ENCODE measurements around the gene HPCAL1. TPM values are rescaled to one million over a fixed set of nuclear protein-coding genes. Genes with fewer than 3 reads are reported as not detected.

Gene HPCAL1
- total and polyA plus RNA-seq, 2 of the 4 experiments (the other 2 are of a cell fraction) = 8.2 to 33.7 TPM

DNA sequence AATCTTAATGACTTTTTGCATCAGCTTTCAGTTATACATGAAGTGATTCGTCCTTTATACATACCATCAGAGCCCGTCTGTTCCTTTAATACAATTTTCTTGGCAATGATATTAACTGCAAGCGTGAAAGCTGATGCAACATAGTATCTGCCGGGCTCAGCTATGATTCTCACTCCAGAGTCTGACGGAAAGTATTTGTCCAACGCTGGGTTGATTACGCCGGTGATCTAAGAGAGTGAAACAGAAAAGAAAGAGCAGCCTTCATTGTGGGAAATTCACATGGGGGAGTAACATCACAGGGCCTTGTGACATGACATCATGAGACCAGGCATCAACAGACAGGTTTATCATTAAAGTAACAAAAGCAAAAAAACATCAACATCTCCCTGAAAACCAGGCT lies 139.2 kb downstream of the HPCAL1 start:
- no peak overlapping the region for H3K27ac ChIP-seq (ENCODE audit: insufficient read depth, low read length)
- H2AK9ac ChIP-seq (replicated peaks; ENCODE audit: low read depth, low read length, poor library complexity) = no peak overlapping the region
- CTCF ChIA-PET = no interaction called here
- no peak overlapping the region for H2BK15ac ChIP-seq (ENCODE audit: low read depth, low read length)
- no peaks in the 10 kb centered on the region for H3K27me3 ChIP-seq (ENCODE audit: control insufficient read depth, insufficient read depth, low read length)
- H3K18ac ChIP-seq (ENCODE audit: low read depth, low read length) = no peak overlapping the region
- TF ChIP-seq MAZ (IDR thresholded peaks at IDR 0.05; ENCODE audit: borderline replicate concordance, low read depth, low read length) (no peak), SMC3 (IDR thresholded peaks at IDR 0.05; ENCODE audit: low read depth, low read length) (no peak), FOS (IDR thresholded peaks at IDR 0.05; ENCODE audit: low read depth, low read length) (no peak), POLR2A (IDR thresholded peaks at IDR 0.05; ENCODE audit: low read depth, low read length) (no peak), RCOR1 (IDR thresholded peaks at IDR 0.05; ENCODE audit: insufficient replicate concordance, low read length) (no peak), MAFK (IDR thresholded peaks at IDR 0.05; ENCODE audit: low read depth, low read length) (no peak), BHLHE40 (IDR thresholded peaks at IDR 0.05; ENCODE audit: low read depth, low read length) (no peak), NFE2L2 (IDR thresholded peaks at IDR 0.05; ENCODE audit: low read depth, low read length) (no peak), MXI1 (IDR thresholded peaks at IDR 0.05; ENCODE audit: borderline replicate concordance, low read depth, low read length) (no peak)
- TF ChIP-seq, protein P1, sequence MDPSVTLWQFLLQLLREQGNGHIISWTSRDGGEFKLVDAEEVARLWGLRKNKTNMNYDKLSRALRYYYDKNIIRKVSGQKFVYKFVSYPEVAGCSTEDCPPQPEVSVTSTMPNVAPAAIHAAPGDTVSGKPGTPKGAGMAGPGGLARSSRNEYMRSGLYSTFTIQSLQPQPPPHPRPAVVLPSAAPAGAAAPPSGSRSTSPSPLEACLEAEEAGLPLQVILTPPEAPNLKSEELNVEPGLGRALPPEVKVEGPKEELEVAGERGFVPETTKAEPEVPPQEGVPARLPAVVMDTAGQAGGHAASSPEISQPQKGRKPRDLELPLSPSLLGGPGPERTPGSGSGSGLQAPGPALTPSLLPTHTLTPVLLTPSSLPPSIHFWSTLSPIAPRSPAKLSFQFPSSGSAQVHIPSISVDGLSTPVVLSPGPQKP (IDR thresholded peaks at IDR 0.05; ENCODE audit: borderline replicate concordance, low read depth, low read length) = no peak
- TF ChIP-seq, protein P2, sequence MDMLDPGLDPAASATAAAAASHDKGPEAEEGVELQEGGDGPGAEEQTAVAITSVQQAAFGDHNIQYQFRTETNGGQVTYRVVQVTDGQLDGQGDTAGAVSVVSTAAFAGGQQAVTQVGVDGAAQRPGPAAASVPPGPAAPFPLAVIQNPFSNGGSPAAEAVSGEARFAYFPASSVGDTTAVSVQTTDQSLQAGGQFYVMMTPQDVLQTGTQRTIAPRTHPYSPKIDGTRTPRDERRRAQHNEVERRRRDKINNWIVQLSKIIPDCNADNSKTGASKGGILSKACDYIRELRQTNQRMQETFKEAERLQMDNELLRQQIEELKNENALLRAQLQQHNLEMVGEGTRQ (IDR thresholded peaks at IDR 0.05; ENCODE audit: low read depth, low read length) = no peak
- TF ChIP-seq, protein P3, sequence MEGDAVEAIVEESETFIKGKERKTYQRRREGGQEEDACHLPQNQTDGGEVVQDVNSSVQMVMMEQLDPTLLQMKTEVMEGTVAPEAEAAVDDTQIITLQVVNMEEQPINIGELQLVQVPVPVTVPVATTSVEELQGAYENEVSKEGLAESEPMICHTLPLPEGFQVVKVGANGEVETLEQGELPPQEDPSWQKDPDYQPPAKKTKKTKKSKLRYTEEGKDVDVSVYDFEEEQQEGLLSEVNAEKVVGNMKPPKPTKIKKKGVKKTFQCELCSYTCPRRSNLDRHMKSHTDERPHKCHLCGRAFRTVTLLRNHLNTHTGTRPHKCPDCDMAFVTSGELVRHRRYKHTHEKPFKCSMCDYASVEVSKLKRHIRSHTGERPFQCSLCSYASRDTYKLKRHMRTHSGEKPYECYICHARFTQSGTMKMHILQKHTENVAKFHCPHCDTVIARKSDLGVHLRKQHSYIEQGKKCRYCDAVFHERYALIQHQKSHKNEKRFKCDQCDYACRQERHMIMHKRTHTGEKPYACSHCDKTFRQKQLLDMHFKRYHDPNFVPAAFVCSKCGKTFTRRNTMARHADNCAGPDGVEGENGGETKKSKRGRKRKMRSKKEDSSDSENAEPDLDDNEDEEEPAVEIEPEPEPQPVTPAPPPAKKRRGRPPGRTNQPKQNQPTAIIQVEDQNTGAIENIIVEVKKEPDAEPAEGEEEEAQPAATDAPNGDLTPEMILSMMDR (conservative IDR thresholded peaks at IDR 0.05; ENCODE audit: low read depth, low read length) = no peak
- peaks cover 19% of the 10 kb centered on the region; the same call in 1 of the 2 replicates for H4K20me1 ChIP-seq (ENCODE audit: insufficient read depth, low read length)
- peaks cover 14 to 31% of the 10 kb centered on the region in 2 experiments; a peak in 3 of 4 replicates for H3K79me1 ChIP-seq (ENCODE audit: low read depth in 1 of 2, low read length in 2 of 2)
- H3K9ac ChIP-seq (ENCODE audit: low read depth, low read length) = no peak overlapping the region
- H2AFZ ChIP-seq (replicated peaks; ENCODE audit: low read length, poor library complexity) = no peak overlapping the region
- H3K56ac ChIP-seq (ENCODE audit: extremely low read depth, insufficient read depth, low read length) = no peak overlapping the region
- no peak overlapping the region for H3K4ac ChIP-seq (ENCODE audit: low read depth, low read length)
- BruUV-seq (replicated peaks) = no TSS peak
- H3K4me3 ChIP-seq (ENCODE audit: insufficient read depth, low read depth, low read length) = no peak overlapping the region
- no peaks in the 10 kb centered on the region for H3K9me3 ChIP-seq (ENCODE audit: control insufficient read depth, insufficient read depth, low read length)
- H4K91ac ChIP-seq (ENCODE audit: insufficient read depth, low read depth, low read length) = no peak overlapping the region
- no peak overlapping the region for H2BK120ac ChIP-seq (ENCODE audit: low read depth, low read length)
- DNase-seq (no peak), ATAC-seq (ENCODE audit: low read depth) (no peak)
- H2AK5ac ChIP-seq (ENCODE audit: low read depth, low read length) = no peak overlapping the region
- H2BK20ac ChIP-seq (ENCODE audit: low read depth, low read length) = no peak overlapping the region
- H2BK5ac ChIP-seq (ENCODE audit: low read depth, low read length, poor library complexity, severe bottlenecking) = no peak overlapping the region
- no peak overlapping the region for H3K4me2 ChIP-seq (ENCODE audit: low read depth, low read length)
- intact Hi-C loops (cut with micrococcal nuclease) = no loop called here
- no peak overlapping the region for H4K8ac ChIP-seq (ENCODE audit: low read depth in 2 of 2, low read length in 2 of 2)
- WGBS, 2 experiments (ENCODE audit: extremely low coverage in 2 of 2, insufficient read length in 1 of 2) = 91% methylated on average over 5 of the region's 8 CpGs; no CpG with 5 or more reads in 1 of the 2 experiments
- dilution Hi-C loops (cut with HindIII; ENCODE audit: low sequenced_read_pairs, unreplicated experiment) = no loop called here
- H3K36me3 ChIP-seq (ENCODE audit: control insufficient read depth, insufficient read depth, low read length) = peaks cover 35% of the 10 kb centered on the region
- POLR2A ChIA-PET (ENCODE audit: unreplicated experiment) = no interaction called here
- H4K5ac ChIP-seq (ENCODE audit: low read depth, low read length) = no peak overlapping the region
- H3K14ac ChIP-seq (replicated peaks; ENCODE audit: low read depth, low read length) = no peak overlapping the region
- peaks cover 5% of the 10 kb centered on the region; the same call in 1 of the 2 replicates for H3K9me1 ChIP-seq (ENCODE audit: insufficient read depth, low read length)
- in situ Hi-C loops (cut with MboI; ENCODE audit: low sequenced_read_pairs) = no loop called here
- H3K23ac ChIP-seq (ENCODE audit: low read depth, low read length) = no peak overlapping the region
- H3K4me1 ChIP-seq (ENCODE audit: control insufficient read depth, insufficient read depth, low read length) = 0 out of 2 replicates have a peak, but pooled peaks cover 2% of the 10 kb centered on the region
